ENCODE data around the gene ANO4. TPM values are rescaled to one million over a fixed set of nuclear protein-coding genes. Genes with fewer than 3 reads are reported as not detected.

The ANO4 gene
- total RNA-seq, 1 experiment from 2014 or later, result 5.7 TPM

DNA sequence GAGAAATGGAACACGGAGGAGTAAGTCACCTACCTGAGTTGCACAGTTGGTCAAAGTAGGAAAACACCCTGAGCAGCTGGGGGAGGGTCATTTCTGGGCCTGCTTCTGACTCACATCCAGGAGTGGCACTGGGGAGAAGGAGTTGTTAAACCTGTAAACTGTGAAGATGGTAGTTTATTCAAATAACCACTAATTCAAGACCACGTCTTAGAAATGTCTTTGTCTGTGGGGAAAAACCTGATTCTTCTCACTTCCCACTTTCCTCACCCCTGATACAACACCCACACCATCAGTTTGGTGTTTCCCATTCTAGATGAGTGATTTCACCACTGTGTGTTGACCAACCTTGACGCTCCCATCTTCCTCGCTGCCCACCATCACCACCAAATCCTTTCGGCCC, 207.1 kb downstream of the ANO4 start:
- Histone ChIP-seq H3K23ac (ENCODE audit: insufficient read length, low read depth, low read length) (no peak overlapping the region), H3K4me2 (ENCODE audit: insufficient read depth, insufficient read length, low read length) (no peak overlapping the region), H4K20me1 (ENCODE audit: control insufficient read depth, insufficient read depth, insufficient read length) (no peaks in the 10 kb centered on the region), H3K56ac (ENCODE audit: insufficient read length, low read depth, low read length) (no peak overlapping the region), H3K14ac (ENCODE audit: insufficient read depth, low read length) (no peak overlapping the region), H3K4ac (ENCODE audit: low read depth, low read length) (no peak overlapping the region), H2BK12ac (ENCODE audit: insufficient read length, low read depth, low read length) (no peak overlapping the region), H3K4me1 (ENCODE audit: insufficient read depth, low read length) (no peaks in the 10 kb centered on the region), H2BK20ac (ENCODE audit: low read depth, low read length, poor library complexity, severe bottlenecking) (no peak overlapping the region), H2AK5ac (ENCODE audit: insufficient read length, low read length) (no peak overlapping the region), H4K91ac (ENCODE audit: insufficient read length, low read depth, low read length) (no peak overlapping the region), H2BK15ac (ENCODE audit: low read depth, low read length) (no peak overlapping the region), H3K79me1 (ENCODE audit: insufficient read depth, low read depth, low read length, poor library complexity, severe bottlenecking) (no peaks in the 10 kb centered on the region), H3T11ph (ENCODE audit: low read length) (no peak overlapping the region), H3K18ac (ENCODE audit: insufficient read length, low read depth, low read length) (no peak overlapping the region), H2AFZ (ENCODE audit: low read length) (no peak overlapping the region), H3K9ac (ENCODE audit: extremely low read depth, insufficient read length, low read length) (no peak overlapping the region), H3K9me3 (ENCODE audit: control insufficient read depth, low read depth, low read length) (no peaks in the 10 kb centered on the region), H4K8ac (replicated peaks; ENCODE audit: insufficient read length, low read depth, low read length) (no peak overlapping the region), H3K27me3 (ENCODE audit: insufficient read depth, low read length) (no peaks in the 10 kb centered on the region), H3K23me2 (ENCODE audit: insufficient read length, low read depth, low read length, poor library complexity, severe bottlenecking) (no peaks in the 10 kb centered on the region), H3K27ac (ENCODE audit: insufficient read length, low read depth, low read length) (no peak overlapping the region), H2BK120ac (ENCODE audit: low read depth, low read length, poor library complexity, severe bottlenecking) (no peak overlapping the region), H2BK5ac (ENCODE audit: insufficient read length, low read length) (no peak overlapping the region), H4K5ac (ENCODE audit: insufficient read length, low read depth, low read length) (no peak overlapping the region), H3K79me2 (ENCODE audit: insufficient read depth, low read length) (no peaks in the 10 kb centered on the region)
- no CpG with 5 or more reads among the region's 5 CpGs for WGBS (ENCODE audit: extremely low coverage, insufficient read length, low lambda C conversion rate)
- Mint-ChIP-seq H3K4me3 (no peak overlapping the region), H3K27ac (no peak overlapping the region), H3K27me3 (ENCODE audit: low read depth) (no peaks in the 10 kb centered on the region), H3K36me3 (ENCODE audit: insufficient read depth in 1 of 3, low read depth in 3 of 3) (no peaks in the 10 kb centered on the region), H3K4me1 (no peaks in the 10 kb centered on the region), H3K9me3 (no peaks in the 10 kb centered on the region)
- TF ChIP-seq, protein P1, sequence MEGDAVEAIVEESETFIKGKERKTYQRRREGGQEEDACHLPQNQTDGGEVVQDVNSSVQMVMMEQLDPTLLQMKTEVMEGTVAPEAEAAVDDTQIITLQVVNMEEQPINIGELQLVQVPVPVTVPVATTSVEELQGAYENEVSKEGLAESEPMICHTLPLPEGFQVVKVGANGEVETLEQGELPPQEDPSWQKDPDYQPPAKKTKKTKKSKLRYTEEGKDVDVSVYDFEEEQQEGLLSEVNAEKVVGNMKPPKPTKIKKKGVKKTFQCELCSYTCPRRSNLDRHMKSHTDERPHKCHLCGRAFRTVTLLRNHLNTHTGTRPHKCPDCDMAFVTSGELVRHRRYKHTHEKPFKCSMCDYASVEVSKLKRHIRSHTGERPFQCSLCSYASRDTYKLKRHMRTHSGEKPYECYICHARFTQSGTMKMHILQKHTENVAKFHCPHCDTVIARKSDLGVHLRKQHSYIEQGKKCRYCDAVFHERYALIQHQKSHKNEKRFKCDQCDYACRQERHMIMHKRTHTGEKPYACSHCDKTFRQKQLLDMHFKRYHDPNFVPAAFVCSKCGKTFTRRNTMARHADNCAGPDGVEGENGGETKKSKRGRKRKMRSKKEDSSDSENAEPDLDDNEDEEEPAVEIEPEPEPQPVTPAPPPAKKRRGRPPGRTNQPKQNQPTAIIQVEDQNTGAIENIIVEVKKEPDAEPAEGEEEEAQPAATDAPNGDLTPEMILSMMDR (conservative IDR thresholded peaks at IDR 0.05), result no peak
- DNase-seq, result no peak
